Astrocyte of the spinal cord (primary cell): ENCODE measurements around the gene FLNC.

Experiments
- DNase-seq: peaks from one replicate; pipeline ENCODE4 v3.0.0; 2011; ENCODE audit warnings: low read depth, low spot score
- H3K4me3 ChIP-seq: 2 replicates; pipeline ENCODE4 v1.5.1; 2011; ENCODE audit warnings: low read depth, mild to moderate bottlenecking, low read length, moderate library complexity
- in situ Hi-C: cut with HindIII; loops from 2 replicates; pipeline ENCODE4 v1.10.0; 2017; ENCODE audit warnings: low sequenced_read_pairs
- TF ChIP-seq, protein P1 (sequence below): IDR thresholded peaks from 2 replicates; pipeline ENCODE4 v1.5.1; 2012; ENCODE audit warnings: low read depth, mild to moderate bottlenecking, low read length, inconsistent platforms

The FLNC gene

DNA sequence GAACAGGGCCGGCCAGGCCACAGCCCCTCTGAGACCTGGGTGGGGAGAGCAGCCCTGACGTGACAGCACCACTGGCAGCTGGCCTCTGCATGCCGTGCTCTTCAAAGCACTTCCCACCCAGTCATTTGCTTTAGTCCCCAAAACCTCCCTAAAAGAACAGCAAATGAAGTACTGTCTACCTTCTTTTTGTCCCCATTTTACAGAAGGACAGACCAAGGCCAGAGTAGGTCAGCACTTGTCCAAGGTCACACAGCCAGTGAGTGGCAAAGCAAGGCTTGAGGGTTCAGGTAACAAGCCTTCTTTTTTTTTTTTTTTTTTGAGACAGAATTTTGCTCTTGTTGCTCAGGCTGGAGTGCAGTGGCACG is 47.5 kb downstream of the FLNC start:
- TF ChIP-seq, protein P1, sequence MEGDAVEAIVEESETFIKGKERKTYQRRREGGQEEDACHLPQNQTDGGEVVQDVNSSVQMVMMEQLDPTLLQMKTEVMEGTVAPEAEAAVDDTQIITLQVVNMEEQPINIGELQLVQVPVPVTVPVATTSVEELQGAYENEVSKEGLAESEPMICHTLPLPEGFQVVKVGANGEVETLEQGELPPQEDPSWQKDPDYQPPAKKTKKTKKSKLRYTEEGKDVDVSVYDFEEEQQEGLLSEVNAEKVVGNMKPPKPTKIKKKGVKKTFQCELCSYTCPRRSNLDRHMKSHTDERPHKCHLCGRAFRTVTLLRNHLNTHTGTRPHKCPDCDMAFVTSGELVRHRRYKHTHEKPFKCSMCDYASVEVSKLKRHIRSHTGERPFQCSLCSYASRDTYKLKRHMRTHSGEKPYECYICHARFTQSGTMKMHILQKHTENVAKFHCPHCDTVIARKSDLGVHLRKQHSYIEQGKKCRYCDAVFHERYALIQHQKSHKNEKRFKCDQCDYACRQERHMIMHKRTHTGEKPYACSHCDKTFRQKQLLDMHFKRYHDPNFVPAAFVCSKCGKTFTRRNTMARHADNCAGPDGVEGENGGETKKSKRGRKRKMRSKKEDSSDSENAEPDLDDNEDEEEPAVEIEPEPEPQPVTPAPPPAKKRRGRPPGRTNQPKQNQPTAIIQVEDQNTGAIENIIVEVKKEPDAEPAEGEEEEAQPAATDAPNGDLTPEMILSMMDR: no peak
- no peak overlapping the region for H3K4me3 ChIP-seq
- in situ Hi-C loops: no loop called here
- no peak for DNase-seq

DNA sequence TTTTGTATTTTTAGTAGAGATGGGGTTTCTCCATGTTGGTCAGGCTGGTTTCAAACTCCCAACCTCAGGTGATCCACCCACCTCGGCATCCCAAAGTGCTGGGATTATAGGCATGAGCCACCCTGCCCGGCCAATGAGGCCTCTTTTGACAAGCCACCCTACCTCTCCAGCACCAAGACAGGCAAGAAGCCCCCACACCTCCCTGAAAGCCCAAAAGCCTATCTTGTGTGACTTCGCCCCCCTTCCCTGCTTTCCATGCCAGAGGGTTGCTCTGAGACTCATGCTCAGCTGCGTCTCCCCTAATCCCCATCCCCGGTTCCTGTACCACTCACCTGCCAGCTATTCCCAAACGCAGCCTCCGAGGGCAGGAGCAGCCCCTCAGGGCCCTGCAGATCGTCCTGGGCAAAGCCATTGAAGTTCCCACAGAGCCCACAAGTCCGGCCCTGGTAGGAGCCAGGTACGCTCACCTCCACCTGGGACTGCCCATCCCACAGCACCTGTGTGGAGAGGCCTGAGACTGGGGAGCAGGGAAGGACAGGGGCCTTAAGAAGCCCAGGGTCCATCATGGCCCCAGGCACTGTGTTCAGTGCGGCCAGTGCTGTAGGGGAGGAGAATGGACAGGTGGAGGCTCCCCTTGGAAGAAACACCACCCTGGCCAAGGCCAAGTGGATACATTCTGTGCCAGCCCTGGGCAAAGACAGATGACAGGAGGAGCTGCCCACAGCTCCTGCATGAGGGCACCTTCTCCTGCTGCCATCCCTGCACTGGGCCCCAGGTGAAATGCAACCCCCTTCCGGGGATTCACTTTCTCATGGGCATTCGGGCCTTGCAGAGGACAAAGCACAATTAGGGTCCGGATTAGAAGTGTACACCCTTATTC is 48.3 kb downstream of the FLNC start:
- no peak overlapping the region for H3K4me3 ChIP-seq

DNA sequence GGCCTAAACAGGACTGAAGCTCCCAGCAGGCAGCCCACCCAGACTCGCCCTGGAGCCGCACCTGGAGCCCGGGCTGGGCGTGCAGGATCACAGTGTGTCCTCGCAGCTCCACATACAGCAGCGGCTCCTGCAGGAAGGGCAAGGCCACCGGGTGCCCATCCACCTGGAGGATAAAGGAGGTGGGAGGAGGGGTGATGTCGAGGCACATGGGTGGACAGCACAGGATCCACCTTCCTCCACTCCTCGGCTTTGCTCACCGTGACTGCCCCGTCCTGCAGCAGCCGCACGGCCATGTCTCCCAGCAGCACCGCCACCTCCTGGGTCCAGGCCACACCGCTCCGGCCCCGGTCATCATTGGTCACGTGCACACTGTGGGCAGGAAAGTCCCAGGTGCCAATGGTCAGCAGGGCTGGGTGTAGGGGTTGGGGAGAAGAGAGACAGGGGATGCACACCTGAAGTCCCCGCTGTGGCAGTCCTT is 49.3 kb downstream of the FLNC start:
- in situ Hi-C loops: no loop called here

More for the DNA sequence above, 48.3 kb downstream of the FLNC start:
- in situ Hi-C loops: no loop called here
- no peak for DNase-seq
- TF ChIP-seq, protein P1: no peak

DNA sequence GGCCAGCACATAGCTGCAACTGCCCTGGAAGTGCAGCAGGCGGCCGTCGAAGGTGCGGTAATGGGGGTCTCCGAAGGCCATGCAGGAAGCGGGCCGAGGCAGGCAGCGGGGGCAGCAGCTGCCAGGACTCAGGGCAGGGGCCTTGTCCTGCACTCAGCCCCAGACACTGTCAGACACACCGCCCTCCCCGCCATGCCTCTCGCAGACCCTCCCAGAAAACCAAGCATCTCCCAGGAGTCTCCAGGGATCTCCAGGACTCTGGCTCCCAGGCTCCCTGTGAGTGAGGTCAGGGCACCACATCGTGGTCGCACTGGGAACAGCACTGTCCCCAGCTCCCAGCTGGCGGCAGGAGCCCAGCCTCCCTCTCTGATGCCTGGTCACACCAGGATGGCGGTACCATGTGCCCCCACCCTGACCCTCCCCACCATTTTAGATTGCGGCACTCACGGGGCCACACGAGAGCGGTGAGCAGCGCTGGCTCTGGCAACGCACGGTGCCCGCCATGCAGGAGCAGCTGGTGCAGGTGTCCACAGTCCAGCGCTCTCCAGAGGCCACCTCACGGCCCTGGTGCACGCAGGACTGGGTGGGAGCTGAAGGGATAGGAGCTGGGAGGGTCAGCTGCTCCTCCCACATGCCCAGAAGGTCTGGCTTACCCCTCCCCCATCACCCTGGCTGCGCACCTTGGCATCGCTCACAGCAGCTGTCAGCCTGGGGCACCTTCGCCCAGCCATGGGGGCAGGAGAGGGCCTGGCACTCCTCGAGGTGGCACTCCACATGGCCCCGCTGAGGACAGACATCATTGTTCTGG is 49.9 kb downstream of the FLNC start:
- peak; percentile 51 for DNase-seq
- TF ChIP-seq, protein P1: peak; percentile 86
- no peak overlapping the region for H3K4me3 ChIP-seq
- in situ Hi-C loops: no loop called here

More for the DNA sequence above, 49.3 kb downstream of the FLNC start:
- DNase-seq: no peak
- no peak overlapping the region for H3K4me3 ChIP-seq
- TF ChIP-seq, protein P1: no peak

DNA sequence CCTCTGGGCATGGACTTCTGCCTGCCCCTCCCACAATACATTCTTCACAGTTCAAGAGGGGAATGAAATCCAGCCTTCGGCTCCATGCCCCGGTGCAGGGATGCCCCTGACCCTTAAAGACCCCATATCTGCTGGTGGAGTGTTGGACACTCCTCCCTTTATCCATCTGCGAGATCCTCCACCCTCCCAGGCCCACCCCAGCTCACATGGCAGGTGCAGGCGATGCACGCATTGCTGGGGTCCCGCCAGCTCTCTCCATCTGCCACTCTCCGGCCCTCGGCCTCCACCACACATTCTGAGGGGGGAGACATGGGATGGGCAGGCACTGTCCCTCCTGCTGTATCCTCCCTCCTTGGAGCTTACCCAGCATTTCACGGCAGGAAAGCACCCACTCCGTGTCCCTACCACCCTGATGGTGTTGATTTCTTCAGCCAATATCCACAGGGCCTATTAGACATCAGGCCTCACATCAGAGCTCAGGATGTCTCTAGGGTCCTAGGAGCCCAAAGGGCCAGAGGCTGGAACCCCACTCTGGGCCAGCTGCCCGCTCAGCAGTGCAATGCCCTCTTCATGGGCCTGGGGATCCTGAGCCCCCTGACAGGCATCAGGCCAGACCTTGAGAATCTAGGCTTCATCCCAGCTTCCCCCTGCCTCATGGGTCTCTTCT is 50.7 kb downstream of the FLNC start:
- TF ChIP-seq, protein P1: no peak
- in situ Hi-C loops: no loop called here

DNA sequence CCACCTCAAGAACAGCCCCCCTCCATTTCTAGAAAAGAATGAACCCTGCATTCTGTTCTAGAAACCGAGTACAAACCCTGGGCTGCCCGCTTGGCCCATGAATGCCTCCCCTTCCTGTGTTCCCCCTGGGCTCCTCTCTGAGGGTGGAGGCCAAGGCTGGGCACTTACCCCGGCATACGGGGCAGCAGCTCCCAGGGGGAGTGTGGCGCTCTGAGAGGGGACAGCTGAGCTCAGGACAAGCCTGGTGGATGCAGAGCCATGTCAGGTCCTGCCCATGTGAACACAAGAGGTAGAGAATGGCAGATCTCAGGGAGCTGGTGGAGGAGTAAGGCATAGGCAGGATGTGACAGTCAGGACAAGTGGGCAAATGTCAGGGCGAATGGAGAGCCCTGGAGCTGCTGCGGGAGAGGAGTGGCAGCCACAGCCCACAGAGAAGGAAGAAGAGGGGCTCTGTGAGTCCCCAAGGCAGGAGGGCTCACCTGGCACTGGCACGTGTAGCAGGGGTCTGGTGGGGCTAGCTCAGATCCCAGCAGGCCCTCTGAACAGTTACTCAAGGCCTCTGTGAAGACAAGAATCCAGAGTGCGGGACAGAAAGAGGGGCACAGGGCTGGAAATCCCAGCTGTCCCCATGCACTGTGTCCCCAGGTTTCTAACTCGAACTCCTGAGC is 51.4 kb downstream of the FLNC start:
- H3K4me3 ChIP-seq: no peak overlapping the region
- DNase-seq: no peak
- TF ChIP-seq, protein P1: no peak
- in situ Hi-C loops: no loop called here

More for the DNA sequence above, 50.7 kb downstream of the FLNC start:
- no peak overlapping the region for H3K4me3 ChIP-seq
- DNase-seq: no peak
